HFFc6 (cell line): Measurements from ENCODE around the gene FXN. TPM values are rescaled to one million over a fixed set of nuclear protein-coding genes. Genes with fewer than 3 reads are reported as not detected.

Source experiments
- DNase-seq: peaks from one replicate; pipeline ENCODE4 v3.0.0-alpha.2; 2018
- H3K27ac Mint-ChIP-seq: 2 replicates; pipeline ENCODE4 v1.8.0; 2020; ENCODE audit warnings: mild to moderate bottlenecking, mixed read lengths
- H3K27me3 Mint-ChIP-seq: 2 replicates; pipeline ENCODE4 v1.8.0; 2021; ENCODE audit warnings: mild to moderate bottlenecking, moderate library complexity, mixed read lengths; ENCODE audit not compliant: insufficient read depth
- H3K36me3 Mint-ChIP-seq: 2 replicates; pipeline ENCODE4 v1.8.0; 2021; ENCODE audit warnings: low read depth, mixed read lengths
- H3K4me1 Mint-ChIP-seq: 2 replicates; pipeline ENCODE4 v1.8.0; 2020; ENCODE audit warnings: low read depth, mixed read lengths
- H3K4me3 Mint-ChIP-seq: 2 replicates; pipeline ENCODE4 v1.8.0; 2020; ENCODE audit warnings: mild to moderate bottlenecking, moderate library complexity, mixed read lengths
- H3K9me3 Mint-ChIP-seq: 2 replicates; pipeline ENCODE4 v1.8.0; 2020; ENCODE audit warnings: mild to moderate bottlenecking, mixed read lengths
- total RNA-seq, 6 experiments: library from RNA; stranded (reverse); fragmentation: NEBNext Ultra II Directional; extraction: Animal tissue kit (Norgen Biotek cat#: 25700); gene quantifications; 2 replicates in 1 of 6; 3 replicates in 5 of 6; pipeline ENCODE4 v1.2.3, GENCODE V29; 2021
- TF ChIP-seq, protein P1 (sequence below): fragments of 200-600 bp; sonication (generic); IDR thresholded peaks from 2 replicates; pipeline ENCODE4 v1.5.0; 2021; ENCODE audit warnings: antibody characterized with exemption, mild to moderate bottlenecking

The FXN gene
- total RNA-seq, 6 experiments from 2014 or later = 17.3 to 22.3 (median 18.5) TPM

DNA sequence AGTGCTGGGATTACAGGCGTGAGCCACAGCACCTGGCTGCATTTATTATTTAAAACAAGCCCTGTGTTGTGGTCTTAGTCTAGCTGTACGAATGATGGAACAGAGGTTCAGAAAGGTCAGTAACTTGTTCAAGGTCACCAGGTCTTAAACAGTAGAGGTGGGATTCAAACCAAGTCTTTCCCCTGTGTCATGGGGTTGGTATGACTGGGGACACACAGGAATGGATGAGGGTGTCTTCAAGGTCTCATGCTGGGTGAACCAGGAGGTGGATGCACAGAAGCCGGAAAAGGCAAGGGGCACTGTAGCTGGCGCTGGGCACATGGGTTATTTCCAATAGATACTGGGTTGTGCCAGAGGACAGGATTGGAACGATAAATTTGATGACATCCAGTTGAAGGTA lies 106.3 kb downstream of the FXN start:
- Mint-ChIP-seq H3K36me3 (peaks cover 8% of the 10 kb centered on the region; the same call in 1 of the 2 replicates), H3K4me1 (peaks cover 27% of the 10 kb centered on the region), H3K27me3 (no peaks in the 10 kb centered on the region; the same call in none of the 2 replicates), H3K9me3 (no peaks in the 10 kb centered on the region), H3K27ac (no peak overlapping the region), H3K4me3 (no peak overlapping the region)
- DNase-seq = no peak
- TF ChIP-seq, protein P1, sequence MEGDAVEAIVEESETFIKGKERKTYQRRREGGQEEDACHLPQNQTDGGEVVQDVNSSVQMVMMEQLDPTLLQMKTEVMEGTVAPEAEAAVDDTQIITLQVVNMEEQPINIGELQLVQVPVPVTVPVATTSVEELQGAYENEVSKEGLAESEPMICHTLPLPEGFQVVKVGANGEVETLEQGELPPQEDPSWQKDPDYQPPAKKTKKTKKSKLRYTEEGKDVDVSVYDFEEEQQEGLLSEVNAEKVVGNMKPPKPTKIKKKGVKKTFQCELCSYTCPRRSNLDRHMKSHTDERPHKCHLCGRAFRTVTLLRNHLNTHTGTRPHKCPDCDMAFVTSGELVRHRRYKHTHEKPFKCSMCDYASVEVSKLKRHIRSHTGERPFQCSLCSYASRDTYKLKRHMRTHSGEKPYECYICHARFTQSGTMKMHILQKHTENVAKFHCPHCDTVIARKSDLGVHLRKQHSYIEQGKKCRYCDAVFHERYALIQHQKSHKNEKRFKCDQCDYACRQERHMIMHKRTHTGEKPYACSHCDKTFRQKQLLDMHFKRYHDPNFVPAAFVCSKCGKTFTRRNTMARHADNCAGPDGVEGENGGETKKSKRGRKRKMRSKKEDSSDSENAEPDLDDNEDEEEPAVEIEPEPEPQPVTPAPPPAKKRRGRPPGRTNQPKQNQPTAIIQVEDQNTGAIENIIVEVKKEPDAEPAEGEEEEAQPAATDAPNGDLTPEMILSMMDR = no peak

DNA sequence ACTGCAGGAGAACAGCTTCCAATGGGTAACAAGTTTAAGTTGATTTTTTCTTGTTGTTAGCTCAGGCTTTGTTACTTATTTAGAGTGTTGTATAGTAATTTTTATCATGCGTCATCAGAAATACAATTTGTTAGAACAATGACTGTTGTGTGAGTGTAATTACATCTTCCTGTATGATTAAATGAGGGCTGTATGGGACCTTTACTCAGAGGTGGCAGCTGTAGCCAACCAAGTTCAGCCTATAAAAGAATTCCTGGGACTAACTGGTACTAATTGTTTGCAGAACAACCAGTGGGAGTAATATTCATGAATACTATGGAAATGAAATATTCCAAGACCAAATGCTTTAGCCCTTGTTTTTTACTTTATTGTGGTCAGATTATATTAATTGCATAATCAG lies 107.7 kb downstream of the FXN start:
- DNase-seq = no peak
- Mint-ChIP-seq H3K9me3 (no peaks in the 10 kb centered on the region), H3K27me3 (no peaks in the 10 kb centered on the region), H3K4me3 (no peak overlapping the region), H3K27ac (no peak overlapping the region), H3K36me3 (no peaks in the 10 kb centered on the region; the same call in 1 of the 2 replicates), H3K4me1 (peaks cover 27% of the 10 kb centered on the region)
- TF ChIP-seq, protein P1 = no peak

DNA sequence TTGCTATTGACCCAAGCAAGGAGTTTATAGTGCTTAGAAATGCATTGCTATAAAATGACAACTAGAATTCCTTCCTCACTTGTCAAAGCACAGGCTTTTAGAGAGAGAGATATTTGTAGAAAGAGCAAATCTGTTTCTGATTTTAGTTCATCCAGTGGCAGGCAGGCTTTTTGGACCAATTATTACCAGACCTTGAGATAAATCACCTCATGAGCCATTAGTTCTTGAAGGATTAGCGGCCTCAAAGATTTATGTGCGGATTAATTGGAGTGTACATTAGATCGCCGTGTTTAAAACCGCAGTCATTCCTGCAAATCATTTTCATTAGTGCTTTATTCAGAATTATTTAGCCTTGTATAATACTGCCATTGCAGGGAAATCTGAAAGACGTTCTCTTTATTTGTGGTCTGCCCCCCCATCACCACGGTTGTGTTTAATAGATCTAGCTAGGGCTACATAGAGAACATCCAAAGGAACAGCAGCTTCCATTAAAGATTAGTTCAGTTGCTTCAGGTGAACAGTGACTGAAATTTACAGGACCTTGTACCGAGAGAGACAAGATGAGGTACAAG lies 109.7 kb downstream of the FXN start:
- H3K9me3 Mint-ChIP-seq = no peaks in the 10 kb centered on the region
- TF ChIP-seq, protein P1 = no peak
- no peak overlapping the region for H3K4me3 Mint-ChIP-seq
- peak; percentile 65 for DNase-seq
- peaks cover 39% of the 10 kb centered on the region for H3K4me1 Mint-ChIP-seq
- H3K36me3 Mint-ChIP-seq = no peaks in the 10 kb centered on the region
- H3K27me3 Mint-ChIP-seq = no peaks in the 10 kb centered on the region; the same call in 1 of the 2 replicates
- H3K27ac Mint-ChIP-seq = no peak overlapping the region

DNA sequence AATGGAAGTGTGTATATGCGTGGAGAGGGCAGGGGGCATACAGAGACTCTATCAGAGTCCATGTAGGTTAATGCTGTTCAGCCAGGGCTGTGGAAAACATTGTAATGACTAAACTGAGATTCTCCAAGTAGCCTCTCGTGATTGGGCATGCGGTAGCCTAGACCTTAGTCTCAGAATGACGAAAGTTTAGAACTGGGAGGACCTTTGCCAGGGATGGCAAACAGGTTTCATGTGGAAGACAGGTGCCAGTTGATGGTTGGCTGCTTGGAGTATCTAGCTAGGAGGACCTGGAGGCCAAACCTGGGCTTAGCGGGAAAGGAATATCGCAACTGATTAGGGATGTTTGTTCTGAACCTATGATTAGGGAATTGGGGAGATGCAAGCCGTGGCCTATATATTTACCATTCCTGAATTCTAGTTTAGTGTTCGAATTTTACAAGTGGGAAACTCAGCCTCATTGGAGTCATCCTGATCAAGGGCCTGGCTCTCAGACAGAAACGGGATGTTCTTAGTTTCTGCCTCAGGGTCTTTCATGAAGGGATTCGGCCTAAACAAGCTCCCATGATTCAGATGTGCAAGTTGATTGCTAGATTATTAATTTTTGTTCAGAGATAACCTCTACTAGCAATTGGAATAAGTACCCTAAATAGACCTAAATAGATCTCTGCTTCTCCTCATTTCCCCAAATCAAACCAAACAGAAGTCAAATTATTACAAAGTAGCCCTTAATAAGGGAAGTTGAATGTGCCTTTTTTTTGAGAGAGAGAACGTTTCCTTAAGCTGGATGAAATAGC lies 111.7 kb downstream of the FXN start:
- H3K4me1 Mint-ChIP-seq = peaks cover 39% of the 10 kb centered on the region
- no peaks in the 10 kb centered on the region for H3K9me3 Mint-ChIP-seq
- peaks cover 2% of the 10 kb centered on the region; the same call in 1 of the 2 replicates for H3K27me3 Mint-ChIP-seq
- DNase-seq = no peak
- H3K4me3 Mint-ChIP-seq = no peak overlapping the region
- no peak overlapping the region for H3K27ac Mint-ChIP-seq
- TF ChIP-seq, protein P1 = no peak
- no peaks in the 10 kb centered on the region for H3K36me3 Mint-ChIP-seq

DNA sequence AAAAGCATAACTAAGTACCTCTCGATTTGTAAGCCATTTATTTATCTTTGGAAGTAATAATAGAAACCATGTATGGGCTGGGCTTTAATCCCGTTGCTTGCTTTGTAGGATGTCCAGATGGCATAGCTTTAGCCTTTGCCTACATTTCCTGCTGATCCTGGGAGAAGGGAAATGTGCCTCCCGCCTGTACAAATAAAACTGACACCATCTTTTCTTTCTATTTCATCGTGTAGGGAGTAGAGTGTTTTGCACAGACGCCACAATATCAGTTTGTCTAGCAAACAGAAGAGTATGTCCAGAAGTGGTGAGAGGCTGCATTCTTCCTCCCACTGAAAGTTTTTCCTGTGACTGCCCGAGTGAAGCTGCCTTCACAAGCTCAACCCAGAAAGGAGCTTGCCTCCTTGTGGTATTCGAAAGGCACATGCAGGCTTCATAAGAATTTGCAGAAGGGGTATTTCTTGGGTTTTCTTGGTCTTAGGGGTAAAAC lies 113.8 kb downstream of the FXN start:
- TF ChIP-seq, protein P1 = peak; percentile 58
- Mint-ChIP-seq H3K27ac (peak overlapping the region; percentile 15; the same call in 1 of the 2 replicates), H3K36me3 (no peaks in the 10 kb centered on the region), H3K9me3 (no peaks in the 10 kb centered on the region), H3K4me1 (peaks cover 26% of the 10 kb centered on the region), H3K27me3 (peaks cover 2% of the 10 kb centered on the region; the same call in 1 of the 2 replicates), H3K4me3 (peak overlapping the region; percentile 58)
- DNase-seq = peak; percentile 60

Other genes starting within 250 kb of the FXN start
- not detected for gene PRKACG, start 21.6 kb upstream of the FXN start, total RNA-seq
- 10 to 100 TPM; 25.3 to 50.4 (median 45.4) TPM for gene TJP2, start 138.5 kb downstream of the FXN start, total RNA-seq